Smooth muscle cell (in vitro differentiated cells): Measurements from ENCODE around the gene SLC6A1. TPM values are rescaled to one million over a fixed set of nuclear protein-coding genes. Genes with fewer than 3 reads are reported as not detected.

Source experiments
- DNase-seq: peaks from one replicate; lab custom pipeline; 2025; ENCODE audit not compliant: unreplicated experiment; lab: John Stamatoyannopoulos, UW
- H2AFZ ChIP-seq: fragments of 200-600 bp; sonication (generic); 2 replicates; pipeline ENCODE4 v1.6.0; 2016; ENCODE audit warnings: antibody characterized with exemption, low read depth, mild to moderate bottlenecking
- H3F3A ChIP-seq: fragments of 200-600 bp; sonication (generic); 2 replicates; pipeline ENCODE4 v1.6.0; 2017; ENCODE audit warnings: antibody characterized with exemption, low read depth
- H3K27ac ChIP-seq: fragments of 200-600 bp; sonication (generic); 2 replicates; pipeline ENCODE4 v1.5.1; 2016; ENCODE audit warnings: low read depth, mild to moderate bottlenecking
- H3K27me3 ChIP-seq: fragments of 200-600 bp; sonication (generic); 2 replicates; pipeline ENCODE4 v1.6.1; 2016; ENCODE audit warnings: low read depth, mild to moderate bottlenecking
- H3K36me3 ChIP-seq: fragments of 200-600 bp; sonication (generic); 2 replicates; pipeline ENCODE4 v1.5.1; 2016; ENCODE audit warnings: low read depth
- H3K4me1 ChIP-seq: fragments of 200-600 bp; sonication (generic); 2 replicates; pipeline ENCODE4 v1.5.1; 2016; ENCODE audit warnings: low read depth
- H3K4me2 ChIP-seq: fragments of 200-600 bp; sonication (generic); 2 replicates; pipeline ENCODE4 v1.6.0; 2016; ENCODE audit warnings: mild to moderate bottlenecking
- H3K4me3 ChIP-seq: fragments of 200-600 bp; sonication (generic); 2 replicates; pipeline ENCODE4 v1.5.1; 2016; ENCODE audit warnings: mild to moderate bottlenecking
- H3K79me2 ChIP-seq: fragments of 200-600 bp; sonication (generic); 2 replicates; pipeline ENCODE4 v1.6.0; 2016; ENCODE audit warnings: low read depth, mild to moderate bottlenecking
- H3K9ac ChIP-seq: fragments of 200-600 bp; sonication (generic); 2 replicates; pipeline ENCODE4 v1.6.0; 2016; ENCODE audit warnings: low read depth
- H3K9me3 ChIP-seq: fragments of 200-600 bp; sonication (generic); replicated peaks from 2 replicates; pipeline ENCODE4 v1.5.1; 2016; ENCODE audit warnings: low read depth
- H4K20me1 ChIP-seq: fragments of 200-600 bp; sonication (generic); 2 replicates; pipeline ENCODE4 v1.6.0; 2016; ENCODE audit warnings: low read depth
- whole genome bisulfite sequencing: methylation state at CpG from one replicate; pipeline ENCODE4 v1.1.7; 2016; ENCODE audit warnings: low lambda C conversion rate; 5-methylcytosine and 5-hydroxymethylcytosine counted together
- polyA plus RNA-seq: library from polyadenylated mRNA; unstranded; fragments of >200 nt; fragmentation: Nextera tagmentation; extraction: Ambion mirVana; gene quantifications from 2 replicates; pipeline ENCODE4 v1.2.1, GENCODE V29; 2016
- total RNA-seq: library from RNA; depleted of rRNA; stranded (reverse); fragments of >200 nt; gene quantifications from 2 replicates; pipeline ENCODE4 v1.2.3, GENCODE V29; 2014
- TF ChIP-seq, protein P1 (sequence below): fragments of 200-600 bp; sonication (generic); IDR thresholded peaks from 2 replicates; pipeline ENCODE4 v1.5.1; 2017; ENCODE audit warnings: borderline replicate concordance, mild to moderate bottlenecking, antibody characterized with exemption; ENCODE audit not compliant: insufficient read depth, poor library complexity, severe bottlenecking

The SLC6A1 gene
- total and polyA plus RNA-seq, 2 experiments from 2014 or later = 0.26 to 0.40 TPM

- 77% methylated on average over 5 of the region's 5 CpGs for WGBS
- Histone ChIP-seq H3K79me2 (no peaks in the 10 kb centered on the region), H2AFZ (no peak overlapping the region), H3K9ac (no peak overlapping the region), H3K36me3 (no peaks in the 10 kb centered on the region), H3K4me2 (no peak overlapping the region), H3K4me1 (no peaks in the 10 kb centered on the region), H3F3A (no peaks in the 10 kb centered on the region), H3K27me3 (peaks cover 35% of the 10 kb centered on the region), H3K27ac (no peak overlapping the region), H3K9me3 (no peaks in the 10 kb centered on the region), H4K20me1 (no peaks in the 10 kb centered on the region), H3K4me3 (no peak overlapping the region)
- DNase-seq = no peak
- TF ChIP-seq, protein P1, sequence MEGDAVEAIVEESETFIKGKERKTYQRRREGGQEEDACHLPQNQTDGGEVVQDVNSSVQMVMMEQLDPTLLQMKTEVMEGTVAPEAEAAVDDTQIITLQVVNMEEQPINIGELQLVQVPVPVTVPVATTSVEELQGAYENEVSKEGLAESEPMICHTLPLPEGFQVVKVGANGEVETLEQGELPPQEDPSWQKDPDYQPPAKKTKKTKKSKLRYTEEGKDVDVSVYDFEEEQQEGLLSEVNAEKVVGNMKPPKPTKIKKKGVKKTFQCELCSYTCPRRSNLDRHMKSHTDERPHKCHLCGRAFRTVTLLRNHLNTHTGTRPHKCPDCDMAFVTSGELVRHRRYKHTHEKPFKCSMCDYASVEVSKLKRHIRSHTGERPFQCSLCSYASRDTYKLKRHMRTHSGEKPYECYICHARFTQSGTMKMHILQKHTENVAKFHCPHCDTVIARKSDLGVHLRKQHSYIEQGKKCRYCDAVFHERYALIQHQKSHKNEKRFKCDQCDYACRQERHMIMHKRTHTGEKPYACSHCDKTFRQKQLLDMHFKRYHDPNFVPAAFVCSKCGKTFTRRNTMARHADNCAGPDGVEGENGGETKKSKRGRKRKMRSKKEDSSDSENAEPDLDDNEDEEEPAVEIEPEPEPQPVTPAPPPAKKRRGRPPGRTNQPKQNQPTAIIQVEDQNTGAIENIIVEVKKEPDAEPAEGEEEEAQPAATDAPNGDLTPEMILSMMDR = no peak
Observed at GRCh38 chr3:11045536-11045935, 53.0 kb downstream of the SLC6A1 start.

DNA sequence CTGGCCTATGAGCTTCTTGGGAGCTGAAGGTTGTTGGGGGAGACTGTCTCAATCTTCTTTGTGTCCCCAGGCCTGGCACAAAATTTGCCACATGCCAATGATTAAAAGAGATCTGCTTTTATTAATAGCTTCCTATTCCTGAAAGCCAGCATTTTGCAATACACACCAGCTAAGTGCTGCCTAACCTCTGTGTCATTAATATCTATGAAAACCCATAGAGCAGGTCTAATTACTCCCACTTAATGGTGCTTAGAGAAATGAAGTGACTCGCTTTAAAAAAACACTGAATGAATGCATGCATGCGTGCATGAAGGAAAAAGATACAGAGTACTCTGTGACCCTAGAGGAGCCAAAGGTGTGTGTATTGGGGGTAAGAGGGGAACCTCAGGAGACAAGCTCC is 55.0 kb downstream of the SLC6A1 start:
- DNase-seq = no peak
- no peaks in the 10 kb centered on the region for H3F3A ChIP-seq
- no peaks in the 10 kb centered on the region for H3K36me3 ChIP-seq
- no peak overlapping the region for H3K4me3 ChIP-seq
- H3K4me1 ChIP-seq = no peaks in the 10 kb centered on the region
- WGBS = 85% methylated on average over 2 of the region's 2 CpGs
- H2AFZ ChIP-seq = no peak overlapping the region
- H3K4me2 ChIP-seq = no peak overlapping the region
- peaks cover 45% of the 10 kb centered on the region for H3K27me3 ChIP-seq
- H3K79me2 ChIP-seq = no peaks in the 10 kb centered on the region
- no peak overlapping the region for H3K27ac ChIP-seq
- TF ChIP-seq, protein P1 = no peak
- H3K9me3 ChIP-seq = no peaks in the 10 kb centered on the region
- H3K9ac ChIP-seq = no peak overlapping the region
- H4K20me1 ChIP-seq = no peaks in the 10 kb centered on the region

GRCh38 chr3:11050666-11051323 is 58.2 kb downstream of the SLC6A1 start:
- no peaks in the 10 kb centered on the region for H3K9me3 ChIP-seq
- H3K4me3 ChIP-seq = no peak overlapping the region
- H2AFZ ChIP-seq = no peak overlapping the region
- H3F3A ChIP-seq = no peaks in the 10 kb centered on the region
- H3K4me2 ChIP-seq = no peak overlapping the region
- H3K4me1 ChIP-seq = no peaks in the 10 kb centered on the region
- peaks cover 42% of the 10 kb centered on the region for H3K27me3 ChIP-seq
- WGBS = 76% methylated on average over 11 of the region's 11 CpGs
- no peaks in the 10 kb centered on the region for H3K79me2 ChIP-seq
- H3K36me3 ChIP-seq = no peaks in the 10 kb centered on the region
- H4K20me1 ChIP-seq = no peaks in the 10 kb centered on the region
- H3K9ac ChIP-seq = no peak overlapping the region
- DNase-seq = no peak
- TF ChIP-seq, protein P1 = no peak
- no peak overlapping the region for H3K27ac ChIP-seq

DNA sequence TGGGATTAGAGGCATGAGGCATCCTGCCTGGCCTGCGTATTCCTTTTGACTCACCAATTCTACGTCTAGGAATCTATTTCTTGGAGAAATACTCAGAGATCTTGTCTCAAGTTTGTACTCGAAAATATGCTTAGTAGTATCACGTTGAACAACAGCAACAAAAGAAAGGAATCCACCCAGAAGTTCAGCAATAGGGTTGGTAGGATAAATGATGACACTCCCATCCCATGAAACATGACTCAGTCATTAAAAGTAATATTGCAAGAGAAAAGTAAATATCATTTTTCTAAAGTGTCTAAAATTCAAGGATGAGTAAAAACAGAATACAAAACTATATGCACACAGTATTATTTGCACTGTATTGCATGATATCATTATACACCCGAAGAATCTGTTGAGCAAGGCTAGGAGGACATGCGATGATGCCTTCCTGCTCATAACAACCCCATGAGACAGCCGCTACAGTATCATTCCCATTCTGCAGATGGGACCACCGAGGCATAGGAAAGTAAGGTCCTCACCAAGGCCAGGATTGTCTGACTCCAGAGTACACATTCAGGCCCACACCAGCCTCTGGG is 61.5 kb downstream of the SLC6A1 start:
- Histone ChIP-seq H3K4me2 (no peak overlapping the region), H3K9ac (no peak overlapping the region), H3K4me1 (no peaks in the 10 kb centered on the region), H3F3A (no peaks in the 10 kb centered on the region), H3K79me2 (no peaks in the 10 kb centered on the region), H3K36me3 (no peaks in the 10 kb centered on the region), H3K27ac (no peak overlapping the region), H2AFZ (no peak overlapping the region), H3K4me3 (no peak overlapping the region), H3K27me3 (peaks cover 30% of the 10 kb centered on the region), H3K9me3 (no peaks in the 10 kb centered on the region), H4K20me1 (no peaks in the 10 kb centered on the region)
- TF ChIP-seq, protein P1 = no peak
- no peak for DNase-seq
- 90% methylated on average over 8 of the region's 8 CpGs for WGBS
